Epidermal melanocyte (primary cell): ENCODE data around the gene GUCA2B.

Source experiments
- DNase-seq: peaks from one replicate; pipeline ENCODE4 v3.0.0; 2011; ENCODE audit warnings: low spot score; ENCODE audit not compliant: insufficient read length

Gene GUCA2B

GRCh38 chr1:42184616-42185015 lies 31.4 kb downstream of the GUCA2B start:
- DNase-seq: no peak

DNA sequence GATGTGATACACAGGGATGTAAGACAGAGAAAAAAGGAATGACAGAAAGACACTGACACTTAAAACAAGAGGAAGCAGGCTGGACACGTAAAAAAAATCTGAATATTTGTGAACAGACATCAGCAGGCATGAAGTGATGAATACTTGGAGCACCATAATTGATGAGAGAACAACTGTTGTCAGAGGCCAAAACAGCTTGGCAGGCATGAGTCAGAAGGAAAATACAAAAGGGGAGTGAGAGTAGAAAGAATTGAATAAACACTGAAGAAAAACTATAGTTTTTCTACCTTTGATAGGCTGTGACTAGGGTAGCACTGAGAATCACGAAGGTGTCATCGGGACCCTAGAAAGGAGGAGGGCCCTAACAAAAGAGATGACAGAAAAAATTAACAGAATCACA lies 32.9 kb downstream of the GUCA2B start:
- DNase-seq: no peak

DNA sequence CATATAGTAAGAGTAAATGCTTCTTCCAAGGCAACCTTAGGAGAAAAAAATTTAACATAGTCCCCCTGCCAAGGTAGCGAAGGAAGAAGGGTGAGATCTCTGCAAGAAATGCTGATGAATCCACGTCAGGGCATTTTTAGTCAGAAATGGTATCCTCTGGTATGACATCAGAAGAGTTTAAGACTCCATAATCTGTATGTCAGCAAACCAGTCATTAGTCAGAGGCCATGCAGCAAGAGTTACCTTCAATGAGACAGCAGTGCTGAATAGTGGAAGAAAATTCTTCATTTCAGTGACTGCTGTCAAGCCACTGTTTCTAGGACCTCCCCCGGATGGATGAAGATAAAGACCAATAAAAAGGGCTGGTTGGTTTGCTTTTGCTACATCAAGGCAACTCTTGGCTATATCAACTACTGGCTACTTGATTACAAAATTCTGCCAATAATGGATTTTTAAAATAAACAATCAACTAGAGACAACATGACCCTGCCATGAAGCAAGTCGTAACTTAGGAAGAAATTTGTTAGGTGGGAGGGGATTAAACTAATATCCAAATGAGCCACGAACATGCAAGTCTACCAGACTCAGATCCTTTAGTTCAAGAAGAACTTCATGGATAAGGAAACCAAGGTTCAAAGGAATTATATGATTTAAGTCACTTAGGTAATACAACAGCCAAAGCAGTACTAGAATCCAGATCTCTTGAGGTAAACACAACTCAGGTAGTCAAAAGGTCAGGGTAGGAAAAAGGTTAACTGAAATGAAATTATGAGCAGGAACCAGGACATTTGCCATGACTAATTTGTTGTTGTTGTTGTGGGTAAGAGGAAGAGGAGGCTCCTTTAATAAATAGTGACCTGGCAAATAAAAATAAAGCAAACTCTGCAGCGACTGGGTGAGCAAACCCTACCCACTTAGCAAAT lies 37.0 kb downstream of the GUCA2B start:
- no peak for DNase-seq

DNA sequence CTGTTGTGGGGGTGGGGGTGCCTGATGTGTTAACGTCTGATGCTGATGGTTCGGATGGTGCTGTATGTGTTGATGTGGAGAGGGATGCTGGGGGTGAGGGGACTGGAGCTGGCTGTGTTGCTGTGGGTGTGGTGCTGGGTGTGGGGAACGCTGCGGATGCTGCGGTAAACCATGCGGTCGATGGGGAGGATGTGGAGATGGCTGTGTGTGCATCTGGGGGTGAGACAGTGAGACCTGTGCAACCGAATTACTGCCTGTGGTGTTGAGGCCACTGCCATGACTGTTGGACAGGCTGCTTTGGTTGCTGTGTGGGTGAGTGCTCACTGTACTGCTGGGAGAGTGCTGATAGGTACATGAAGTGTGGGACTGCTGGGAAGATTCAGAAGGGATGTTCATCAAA lies 38.1 kb downstream of the GUCA2B start:
- DNase-seq: no peak

DNA sequence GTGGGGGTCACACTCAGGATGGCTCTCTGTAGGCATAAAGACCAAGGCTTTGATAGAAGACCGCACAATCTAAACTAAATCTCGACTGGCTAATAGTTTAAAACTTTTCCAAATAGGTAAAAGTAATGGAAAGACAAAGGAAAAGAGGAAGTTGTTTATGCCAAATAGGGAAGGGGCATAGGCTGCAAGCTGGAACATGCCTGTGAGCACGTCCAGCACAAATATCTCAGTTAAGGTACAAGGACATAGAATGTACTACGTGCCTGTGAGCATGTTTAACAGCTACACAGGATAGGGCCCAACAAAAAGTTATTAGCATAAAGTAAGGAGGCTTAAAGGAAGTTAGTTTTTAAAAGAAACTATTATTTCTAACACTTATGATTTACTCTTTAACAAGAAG lies 38.9 kb downstream of the GUCA2B start:
- DNase-seq: no peak

GRCh38 chr1:42195841-42196240 lies 42.6 kb downstream of the GUCA2B start:
- DNase-seq: no peak

GRCh38 chr1:42198251-42198650 lies 45.0 kb downstream of the GUCA2B start:
- DNase-seq: no peak

- DNase-seq: no peak
These were observed 48.8 kb downstream of the GUCA2B start for GRCh38 chr1:42201986-42202385.
